Adrenal gland (tissue), 5 donors: Measurements from ENCODE around the gene UFD1.

Experiments
- POLR2A ChIP-seq, 2 donors: fragments of 450-650 bp; IDR thresholded peaks; one replicate each; pipeline ENCODE4 v1.6.1; 2017; ENCODE audit warnings: antibody characterized with exemption in 2 of 2, mild to moderate bottlenecking in 2 of 2, moderate library complexity in 1 of 2
- TF ChIP-seq, protein P1 (sequence below), 6 experiments: fragments of 450-650 bp in 4 of 6; fragments of 200-600 bp in 2 of 6; sonication (generic) in 1 of 6; IDR thresholded peaks; 1 replicate in 5 of 6; 2 replicates in 1 of 6; pipeline versions ENCODE4 v1.5.1 to v1.8.0; 2016 to 2021; ENCODE audit warnings: antibody characterized with exemption in 6 of 6, mild to moderate bottlenecking in 2 of 6, moderate library complexity in 1 of 6
- donor health status: DM: no; HTN: no; CAD: no.

DNA sequence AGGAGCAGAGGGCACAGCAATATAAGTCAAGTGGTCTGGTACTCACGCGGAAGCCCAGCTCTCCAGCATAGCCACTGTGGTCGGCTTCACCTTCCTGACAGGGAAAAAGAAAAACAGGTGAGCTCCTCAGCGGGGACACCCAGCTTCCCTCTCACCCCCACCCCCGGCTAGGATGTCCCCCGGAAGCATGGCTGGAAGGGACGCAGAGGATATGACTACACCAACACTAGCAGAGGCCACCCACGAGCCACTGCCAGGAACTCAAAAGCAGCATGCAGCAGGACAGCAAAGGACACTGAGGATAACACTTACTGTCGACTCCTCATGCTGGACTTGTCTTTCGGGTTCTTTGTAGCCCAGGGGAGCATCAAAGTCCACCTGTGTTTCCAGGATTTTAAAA is 22.5 kb downstream of the UFD1 start:
- TF ChIP-seq, protein P1, sequence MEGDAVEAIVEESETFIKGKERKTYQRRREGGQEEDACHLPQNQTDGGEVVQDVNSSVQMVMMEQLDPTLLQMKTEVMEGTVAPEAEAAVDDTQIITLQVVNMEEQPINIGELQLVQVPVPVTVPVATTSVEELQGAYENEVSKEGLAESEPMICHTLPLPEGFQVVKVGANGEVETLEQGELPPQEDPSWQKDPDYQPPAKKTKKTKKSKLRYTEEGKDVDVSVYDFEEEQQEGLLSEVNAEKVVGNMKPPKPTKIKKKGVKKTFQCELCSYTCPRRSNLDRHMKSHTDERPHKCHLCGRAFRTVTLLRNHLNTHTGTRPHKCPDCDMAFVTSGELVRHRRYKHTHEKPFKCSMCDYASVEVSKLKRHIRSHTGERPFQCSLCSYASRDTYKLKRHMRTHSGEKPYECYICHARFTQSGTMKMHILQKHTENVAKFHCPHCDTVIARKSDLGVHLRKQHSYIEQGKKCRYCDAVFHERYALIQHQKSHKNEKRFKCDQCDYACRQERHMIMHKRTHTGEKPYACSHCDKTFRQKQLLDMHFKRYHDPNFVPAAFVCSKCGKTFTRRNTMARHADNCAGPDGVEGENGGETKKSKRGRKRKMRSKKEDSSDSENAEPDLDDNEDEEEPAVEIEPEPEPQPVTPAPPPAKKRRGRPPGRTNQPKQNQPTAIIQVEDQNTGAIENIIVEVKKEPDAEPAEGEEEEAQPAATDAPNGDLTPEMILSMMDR (IDR thresholded peaks at IDR 0.05): no peak
- TF ChIP-seq POLR2A (IDR thresholded peaks at IDR 0.05): no peak
